HEK293T (cell line): ENCODE results near the gene PLEK2.

ENCODE experiments used
- ARNT ChIP-seq: fragments of 450-650 bp; IDR thresholded peaks from 2 replicates; pipeline ENCODE4 v1.6.1; 2017; ENCODE audit warnings: mild to moderate bottlenecking
- BHLHE40 ChIP-seq: fragments of 450-650 bp; IDR thresholded peaks from 2 replicates; pipeline ENCODE4 v1.6.1; 2016; ENCODE audit warnings: mild to moderate bottlenecking, moderate library complexity, borderline replicate concordance
- ELF4 ChIP-seq: fragments of 450-650 bp; IDR thresholded peaks from 2 replicates; pipeline ENCODE4 v1.6.1; 2017; ENCODE audit warnings: antibody characterized with exemption
- FOXA1 ChIP-seq: fragments of 450-650 bp; IDR thresholded peaks from 2 replicates; pipeline ENCODE4 v1.6.1; 2016; ENCODE audit warnings: mild to moderate bottlenecking
- HDGF ChIP-seq: fragments of 450-650 bp; IDR thresholded peaks from 2 replicates; pipeline ENCODE4 v1.6.1; 2017; ENCODE audit warnings: antibody characterized with exemption, borderline replicate concordance
- SUZ12 ChIP-seq: fragments of 450-650 bp; IDR thresholded peaks from 2 replicates; pipeline ENCODE4 v1.6.1; 2016; ENCODE audit warnings: mild to moderate bottlenecking

DNA sequence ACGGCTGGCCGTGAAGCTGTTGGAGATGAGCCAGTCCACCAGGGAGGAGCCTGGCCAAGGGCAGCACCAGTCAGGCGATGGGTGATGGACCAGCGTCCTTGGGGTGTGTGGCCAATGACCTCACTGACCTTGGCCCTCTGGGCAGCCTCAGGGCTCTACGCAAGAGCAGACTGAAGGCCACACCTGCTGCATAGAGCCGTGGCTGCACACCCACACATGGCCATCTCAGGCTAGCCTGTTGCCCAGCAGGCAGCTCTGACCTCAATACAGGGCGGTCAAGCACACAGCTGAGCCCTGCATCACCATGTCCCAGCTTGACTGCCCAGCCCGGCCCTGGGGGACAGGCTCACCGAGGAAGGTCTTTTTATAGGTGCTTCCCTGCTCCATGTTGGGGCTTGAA, 19.2 kb downstream of the PLEK2 start:
- TF ChIP-seq SUZ12 (no peak), ELF4 (no peak), ARNT (no peak), FOXA1 (no peak), BHLHE40 (no peak), HDGF (no peak)
